Measurements from ENCODE around the gene LAG3. TPM values are rescaled to one million over a fixed set of nuclear protein-coding genes. Genes with fewer than 3 reads are reported as not detected.

LAG3 gene
- total RNA-seq, 1 donor from 2014 or later = 7.3 TPM

DNA sequence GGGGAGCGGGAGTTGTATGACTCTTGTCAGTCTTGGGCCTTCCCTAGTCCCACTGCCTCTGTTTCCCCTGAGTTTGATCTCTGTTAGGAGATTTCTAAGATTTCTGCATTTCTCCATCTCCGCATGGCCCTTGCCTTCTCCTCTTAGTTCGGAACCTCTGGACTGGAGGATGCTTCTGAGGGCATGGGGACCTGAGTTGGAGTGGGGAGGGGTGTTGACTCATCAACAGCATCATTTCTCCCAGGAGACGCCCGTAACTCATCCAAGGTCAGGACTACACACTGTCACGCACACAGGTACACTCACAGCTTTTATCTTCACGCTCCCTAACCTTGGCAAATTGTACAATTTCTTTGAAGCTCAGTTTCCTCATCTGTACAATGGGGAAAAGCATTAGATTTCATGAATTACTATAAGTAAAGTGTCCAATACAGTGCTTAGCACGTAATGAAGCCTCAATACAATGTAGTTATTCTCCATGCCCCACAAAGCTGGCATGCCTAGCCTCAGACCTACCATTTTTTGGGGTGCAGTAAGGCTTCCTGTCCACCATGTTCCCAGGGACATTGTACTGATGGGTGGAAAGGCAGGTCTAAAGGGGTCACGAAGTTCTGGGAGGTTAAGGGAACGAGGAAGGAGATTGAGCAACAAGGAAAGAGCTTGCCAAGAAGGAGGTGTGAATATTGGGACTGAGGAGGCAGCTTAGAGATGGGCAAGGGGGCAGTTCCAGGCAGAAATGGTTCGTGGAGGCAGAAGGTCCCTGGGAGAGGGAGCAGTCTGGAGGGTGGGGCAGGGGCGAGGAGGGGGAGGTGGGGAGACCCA, 600 bp upstream of the LAG3 start:
- Mint-ChIP-seq H3K4me3 (ENCODE audit: unreplicated experiment) (peak overlapping the region; percentile 42), H3K9me3 (ENCODE audit: unreplicated experiment) (peaks cover 33% of the 10 kb centered on the region), H3K4me1 (ENCODE audit: low read depth, unreplicated experiment) (peaks cover 9% of the 10 kb centered on the region), H3K36me3 (ENCODE audit: unreplicated experiment) (peaks cover 11% of the 10 kb centered on the region), H3K27ac (ENCODE audit: unreplicated experiment) (peak overlapping the region; percentile 62), H3K27me3 (ENCODE audit: unreplicated experiment) (peaks cover 39% of the 10 kb centered on the region)
- DNase-seq = no peak
- TF ChIP-seq, protein P1, sequence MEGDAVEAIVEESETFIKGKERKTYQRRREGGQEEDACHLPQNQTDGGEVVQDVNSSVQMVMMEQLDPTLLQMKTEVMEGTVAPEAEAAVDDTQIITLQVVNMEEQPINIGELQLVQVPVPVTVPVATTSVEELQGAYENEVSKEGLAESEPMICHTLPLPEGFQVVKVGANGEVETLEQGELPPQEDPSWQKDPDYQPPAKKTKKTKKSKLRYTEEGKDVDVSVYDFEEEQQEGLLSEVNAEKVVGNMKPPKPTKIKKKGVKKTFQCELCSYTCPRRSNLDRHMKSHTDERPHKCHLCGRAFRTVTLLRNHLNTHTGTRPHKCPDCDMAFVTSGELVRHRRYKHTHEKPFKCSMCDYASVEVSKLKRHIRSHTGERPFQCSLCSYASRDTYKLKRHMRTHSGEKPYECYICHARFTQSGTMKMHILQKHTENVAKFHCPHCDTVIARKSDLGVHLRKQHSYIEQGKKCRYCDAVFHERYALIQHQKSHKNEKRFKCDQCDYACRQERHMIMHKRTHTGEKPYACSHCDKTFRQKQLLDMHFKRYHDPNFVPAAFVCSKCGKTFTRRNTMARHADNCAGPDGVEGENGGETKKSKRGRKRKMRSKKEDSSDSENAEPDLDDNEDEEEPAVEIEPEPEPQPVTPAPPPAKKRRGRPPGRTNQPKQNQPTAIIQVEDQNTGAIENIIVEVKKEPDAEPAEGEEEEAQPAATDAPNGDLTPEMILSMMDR (IDR thresholded peaks at IDR 0.05; ENCODE audit: partially characterized antibody, unreplicated experiment) = no peak

DNA sequence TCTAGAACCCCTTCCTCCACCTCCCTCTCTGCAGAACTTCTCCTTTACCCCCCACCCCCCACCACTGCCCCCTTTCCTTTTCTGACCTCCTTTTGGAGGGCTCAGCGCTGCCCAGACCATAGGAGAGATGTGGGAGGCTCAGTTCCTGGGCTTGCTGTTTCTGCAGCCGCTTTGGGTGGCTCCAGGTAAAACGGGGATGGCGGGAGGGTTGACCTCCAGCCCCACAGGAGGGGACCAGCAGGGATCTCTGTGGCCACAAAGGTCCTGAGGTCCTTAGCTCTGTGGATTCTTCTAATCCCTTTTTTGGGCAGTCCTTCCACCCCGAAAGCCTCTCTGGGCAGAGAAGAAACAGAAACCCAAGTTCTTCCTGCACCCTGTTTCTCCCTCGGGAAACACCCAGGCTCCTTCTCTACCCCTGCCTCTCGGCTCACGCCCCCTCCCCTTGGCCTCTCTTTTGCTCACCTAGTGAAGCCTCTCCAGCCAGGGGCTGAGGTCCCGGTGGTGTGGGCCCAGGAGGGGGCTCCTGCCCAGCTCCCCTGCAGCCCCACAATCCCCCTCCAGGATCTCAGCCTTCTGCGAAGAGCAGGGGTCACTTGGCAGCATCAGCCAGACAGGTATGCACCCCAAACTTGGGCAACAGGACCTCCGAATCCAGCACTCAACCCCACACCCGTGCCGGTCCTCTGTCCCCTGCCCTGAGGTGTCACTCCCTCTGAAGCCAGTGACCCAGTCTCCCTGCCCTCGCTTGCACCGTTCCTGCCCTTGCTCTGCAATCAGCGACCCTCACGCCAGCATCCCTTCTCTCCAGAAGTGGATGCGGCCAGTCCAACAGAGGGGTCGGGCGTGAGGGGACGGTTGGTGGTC, 638 bp downstream of the LAG3 start:
- Mint-ChIP-seq H3K27me3 (ENCODE audit: unreplicated experiment) (peaks cover 35% of the 10 kb centered on the region), H3K27ac (ENCODE audit: unreplicated experiment) (no peak overlapping the region), H3K36me3 (ENCODE audit: unreplicated experiment) (peaks cover 11% of the 10 kb centered on the region), H3K4me3 (ENCODE audit: unreplicated experiment) (peak overlapping the region; percentile 58), H3K4me1 (ENCODE audit: low read depth, unreplicated experiment) (peaks cover 11% of the 10 kb centered on the region), H3K9me3 (ENCODE audit: unreplicated experiment) (peaks cover 22% of the 10 kb centered on the region)
- TF ChIP-seq, protein P1 (IDR thresholded peaks at IDR 0.05; ENCODE audit: partially characterized antibody, unreplicated experiment) = no peak
- DNase-seq = peak; percentile 36

DNA sequence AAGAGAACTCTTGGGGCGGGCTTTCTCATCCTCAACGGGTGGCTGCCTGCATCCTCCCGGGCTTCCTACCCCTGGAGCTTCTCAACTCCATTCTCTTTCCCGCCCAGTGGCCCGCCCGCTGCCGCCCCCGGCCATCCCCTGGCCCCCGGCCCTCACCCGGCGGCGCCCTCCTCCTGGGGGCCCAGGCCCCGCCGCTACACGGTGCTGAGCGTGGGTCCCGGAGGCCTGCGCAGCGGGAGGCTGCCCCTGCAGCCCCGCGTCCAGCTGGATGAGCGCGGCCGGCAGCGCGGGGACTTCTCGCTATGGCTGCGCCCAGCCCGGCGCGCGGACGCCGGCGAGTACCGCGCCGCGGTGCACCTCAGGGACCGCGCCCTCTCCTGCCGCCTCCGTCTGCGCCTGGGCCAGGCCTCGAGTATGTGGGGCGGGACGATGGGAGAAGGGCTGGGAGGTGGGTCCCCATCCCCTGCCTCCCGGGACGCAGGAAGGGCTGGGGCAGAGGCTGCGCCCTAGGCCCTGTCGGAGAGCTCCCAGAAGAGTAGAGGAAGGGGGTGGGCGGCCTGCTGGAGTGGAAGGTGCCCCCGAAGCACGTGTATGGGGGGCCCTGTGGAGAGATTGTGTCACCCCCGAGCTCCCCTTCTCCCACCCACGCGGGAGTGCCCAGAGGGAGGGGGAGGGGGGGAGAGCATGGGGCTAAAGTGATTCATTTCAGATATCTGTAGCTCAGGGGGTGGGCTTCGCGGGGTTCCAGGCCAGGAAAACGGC, 1.5 kb downstream of the LAG3 start:
- peak; percentile 39 for DNase-seq
- Mint-ChIP-seq H3K4me3 (ENCODE audit: unreplicated experiment) (peak overlapping the region; percentile 58), H3K36me3 (ENCODE audit: unreplicated experiment) (peaks cover 11% of the 10 kb centered on the region), H3K4me1 (ENCODE audit: low read depth, unreplicated experiment) (peaks cover 19% of the 10 kb centered on the region), H3K27me3 (ENCODE audit: unreplicated experiment) (peaks cover 35% of the 10 kb centered on the region), H3K27ac (ENCODE audit: unreplicated experiment) (no peak overlapping the region), H3K9me3 (ENCODE audit: unreplicated experiment) (peaks cover 20% of the 10 kb centered on the region)
- TF ChIP-seq, protein P1 (IDR thresholded peaks at IDR 0.05; ENCODE audit: partially characterized antibody, unreplicated experiment) = no peak

DNA sequence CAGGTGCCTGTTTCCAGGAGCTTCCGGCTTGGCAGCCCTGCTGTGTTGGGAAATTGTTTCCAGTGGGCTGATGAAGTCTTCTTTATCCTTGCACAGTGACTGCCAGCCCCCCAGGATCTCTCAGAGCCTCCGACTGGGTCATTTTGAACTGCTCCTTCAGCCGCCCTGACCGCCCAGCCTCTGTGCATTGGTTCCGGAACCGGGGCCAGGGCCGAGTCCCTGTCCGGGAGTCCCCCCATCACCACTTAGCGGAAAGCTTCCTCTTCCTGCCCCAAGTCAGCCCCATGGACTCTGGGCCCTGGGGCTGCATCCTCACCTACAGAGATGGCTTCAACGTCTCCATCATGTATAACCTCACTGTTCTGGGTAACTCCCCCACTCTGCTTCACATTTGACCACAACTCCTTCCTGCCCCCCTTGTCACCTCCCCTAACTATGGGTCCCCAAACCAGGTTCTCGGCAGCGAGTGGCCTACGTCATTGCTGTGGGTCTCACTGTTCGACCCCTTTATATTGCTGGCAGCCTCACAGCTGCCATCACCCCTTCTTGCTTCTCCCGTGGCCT, 2.3 kb downstream of the LAG3 start:
- H3K36me3 Mint-ChIP-seq (ENCODE audit: unreplicated experiment) = peaks cover 11% of the 10 kb centered on the region
- H3K27me3 Mint-ChIP-seq (ENCODE audit: unreplicated experiment) = peaks cover 31% of the 10 kb centered on the region
- peaks cover 20% of the 10 kb centered on the region for H3K9me3 Mint-ChIP-seq (ENCODE audit: unreplicated experiment)
- peak overlapping the region; percentile 53 for H3K27ac Mint-ChIP-seq (ENCODE audit: unreplicated experiment)
- TF ChIP-seq, protein P1 (IDR thresholded peaks at IDR 0.05; ENCODE audit: partially characterized antibody, unreplicated experiment) = no peak
- H3K4me3 Mint-ChIP-seq (ENCODE audit: unreplicated experiment) = peak overlapping the region; percentile 57
- no peak for DNase-seq
- H3K4me1 Mint-ChIP-seq (ENCODE audit: low read depth, unreplicated experiment) = peaks cover 25% of the 10 kb centered on the region

All from glutamatergic neuron (in vitro differentiated cells).